Natural killer cell (primary cell): ENCODE results near the gene FAH. TPM values are rescaled to one million over a fixed set of nuclear protein-coding genes. Genes with fewer than 3 reads are reported as not detected.

Experiments
- ATAC-seq, 3 donors: fragments of 150-1000 bp in 2 of 3; fragments of 200-7000 bp in 1 of 3; cut with Tn5 transposase; 1 replicate in 1 of 3; 2 replicates in 2 of 3; pipeline ENCODE4 v1.10.0; 2021; ENCODE audit warnings: mild to moderate bottlenecking in 2 of 3, moderate library complexity in 2 of 3
- DNase-seq, 2 donors: peaks; one replicate each; pipeline versions ENCODE4 v3.0.0 to v3.0.0-alpha.2; 2013 to 2021; ENCODE audit warnings: mixed read lengths in 1 of 2
- H3K27ac ChIP-seq: one replicate; pipeline ENCODE4 v1.5.1; 2013; ENCODE audit warnings: mild to moderate bottlenecking, low read length
- H3K27me3 ChIP-seq: one replicate; pipeline ENCODE4 v1.6.1; 2013; ENCODE audit warnings: low read length; ENCODE audit not compliant: control insufficient read depth, insufficient read depth
- H3K36me3 ChIP-seq: one replicate; pipeline ENCODE4 v1.6.1; 2013; ENCODE audit warnings: low read length; ENCODE audit not compliant: control insufficient read depth, insufficient read depth
- H3K4me1 ChIP-seq: one replicate; pipeline ENCODE4 v1.6.1; 2013; ENCODE audit warnings: low read length; ENCODE audit not compliant: control insufficient read depth, insufficient read depth
- H3K4me3 ChIP-seq: one replicate; pipeline ENCODE4 v1.5.1; 2013; ENCODE audit warnings: low read length
- H3K9me3 ChIP-seq: one replicate; pipeline ENCODE4 v1.6.1; 2013; ENCODE audit warnings: low read length; ENCODE audit not compliant: control insufficient read depth, insufficient read depth
- H3K27ac Mint-ChIP-seq, 2 donors: one replicate each; pipeline ENCODE4 v1.8.0; 2022; ENCODE audit warnings: mild to moderate bottlenecking in 2 of 2, mixed read lengths in 2 of 2, moderate library complexity in 1 of 2
- H3K27me3 Mint-ChIP-seq, 2 donors: one replicate each; pipeline ENCODE4 v1.8.0; 2022; ENCODE audit warnings: low read depth in 2 of 2, mixed read lengths in 2 of 2
- H3K36me3 Mint-ChIP-seq: one replicate; pipeline ENCODE4 v1.8.0; 2022; ENCODE audit warnings: mixed read lengths
- H3K4me1 Mint-ChIP-seq, 2 donors: one replicate each; pipeline ENCODE4 v1.8.0; 2022; ENCODE audit warnings: mixed read lengths in 2 of 2
- H3K4me3 Mint-ChIP-seq: one replicate; pipeline ENCODE4 v1.8.0; 2022; ENCODE audit warnings: mild to moderate bottlenecking, moderate library complexity, mixed read lengths
- H3K9me3 Mint-ChIP-seq, 2 donors: one replicate each; pipeline ENCODE4 v1.8.0; 2022; ENCODE audit warnings: mixed read lengths in 2 of 2
- WGBS: methylation state at CpG from one replicate; pipeline ENCODE4 v1.1.7; 2013; ENCODE audit warnings: missing lambda C conversion rate; ENCODE audit not compliant: insufficient coverage; 5-methylcytosine and 5-hydroxymethylcytosine counted together
- intact Hi-C: fragments of 100-400 bp; cut with micrococcal nuclease; formaldehyde crosslinking; loops from one replicate; pipeline ENCODE4 v1.14.2; 2022
- total RNA-seq, 4 donors: library from RNA; stranded (reverse); fragments of 120-200 nt in 1 of 4; gene quantifications; one replicate each; pipeline versions ENCODE4 v1.2.3 to v1.2.4, GENCODE V29; 2013 to 2022
- TF ChIP-seq, protein P1 (sequence below): fragments of 200-600 bp; IDR thresholded peaks from one replicate; pipeline ENCODE4 v1.8.0; 2022; ENCODE audit warnings: antibody characterized with exemption

Gene FAH
- total RNA-seq, 3 donors from 2014 or later (not counting 1 experiment from before 2014, with no cell fraction given): 12.4 to 14.1 (median 13.5) TPM

DNA sequence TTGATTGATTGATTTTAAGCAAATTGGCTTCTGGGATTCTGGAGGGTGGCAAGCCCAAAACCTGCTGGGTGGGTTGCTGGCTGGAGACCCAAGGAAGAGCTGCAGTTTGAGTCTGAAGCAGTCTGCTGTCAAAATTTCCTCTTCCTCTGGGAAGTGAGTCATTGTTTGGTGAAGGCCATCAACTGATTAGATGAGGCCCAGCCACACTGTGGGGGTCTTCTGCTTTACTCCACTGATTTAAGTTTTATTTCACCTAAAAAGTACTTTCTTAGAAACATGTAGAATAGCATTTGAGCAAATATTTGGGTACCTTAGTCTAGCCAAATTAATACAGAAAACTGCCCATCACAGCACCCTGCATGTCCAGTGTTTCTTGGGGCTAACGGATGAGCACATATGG is 33.8 kb downstream of the FAH start:
- DNase-seq (no peak), ATAC-seq (no peak)
- Histone ChIP-seq H3K9me3 (no peaks in the 10 kb centered on the region), H3K36me3 (no peaks in the 10 kb centered on the region), H3K4me3 (no peak overlapping the region), H3K27me3 (no peaks in the 10 kb centered on the region), H3K27ac (no peak overlapping the region), H3K4me1 (no peaks in the 10 kb centered on the region)
- WGBS: 100% methylated on average over 1 of the region's 1 CpG
- intact Hi-C loops: no loop called here
- no peak overlapping the region for H3K27ac Mint-ChIP-seq
- no peaks in the 10 kb centered on the region for H3K9me3 Mint-ChIP-seq
- no peaks in the 10 kb centered on the region for H3K4me1 Mint-ChIP-seq
- no peaks in the 10 kb centered on the region for H3K27me3 Mint-ChIP-seq
- TF ChIP-seq, protein P1, sequence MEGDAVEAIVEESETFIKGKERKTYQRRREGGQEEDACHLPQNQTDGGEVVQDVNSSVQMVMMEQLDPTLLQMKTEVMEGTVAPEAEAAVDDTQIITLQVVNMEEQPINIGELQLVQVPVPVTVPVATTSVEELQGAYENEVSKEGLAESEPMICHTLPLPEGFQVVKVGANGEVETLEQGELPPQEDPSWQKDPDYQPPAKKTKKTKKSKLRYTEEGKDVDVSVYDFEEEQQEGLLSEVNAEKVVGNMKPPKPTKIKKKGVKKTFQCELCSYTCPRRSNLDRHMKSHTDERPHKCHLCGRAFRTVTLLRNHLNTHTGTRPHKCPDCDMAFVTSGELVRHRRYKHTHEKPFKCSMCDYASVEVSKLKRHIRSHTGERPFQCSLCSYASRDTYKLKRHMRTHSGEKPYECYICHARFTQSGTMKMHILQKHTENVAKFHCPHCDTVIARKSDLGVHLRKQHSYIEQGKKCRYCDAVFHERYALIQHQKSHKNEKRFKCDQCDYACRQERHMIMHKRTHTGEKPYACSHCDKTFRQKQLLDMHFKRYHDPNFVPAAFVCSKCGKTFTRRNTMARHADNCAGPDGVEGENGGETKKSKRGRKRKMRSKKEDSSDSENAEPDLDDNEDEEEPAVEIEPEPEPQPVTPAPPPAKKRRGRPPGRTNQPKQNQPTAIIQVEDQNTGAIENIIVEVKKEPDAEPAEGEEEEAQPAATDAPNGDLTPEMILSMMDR: no peak
- no peak overlapping the region for H3K4me3 Mint-ChIP-seq
- no peaks in the 10 kb centered on the region for H3K36me3 Mint-ChIP-seq

DNA sequence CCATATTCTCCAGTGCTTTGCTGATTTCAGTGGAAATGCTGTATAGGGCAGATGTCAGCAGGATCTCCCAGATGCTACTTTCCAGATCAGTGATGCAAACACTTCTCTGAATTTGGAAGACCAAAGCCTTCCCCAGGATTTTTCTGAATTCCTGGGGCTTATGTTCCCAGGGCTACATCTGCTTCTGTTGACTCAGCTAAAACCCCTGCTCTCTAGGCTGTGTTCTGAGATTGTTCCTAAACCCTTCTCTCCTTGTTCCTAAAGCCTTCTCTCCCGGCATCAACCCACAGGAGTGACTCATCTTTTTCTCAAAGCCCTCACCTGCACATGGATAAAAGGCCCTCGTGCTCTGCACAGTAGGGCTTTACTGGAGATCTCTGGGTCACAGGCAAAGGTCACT is 35.5 kb downstream of the FAH start:
- no peak overlapping the region for H3K4me3 ChIP-seq
- H3K36me3 ChIP-seq: no peaks in the 10 kb centered on the region
- H3K9me3 Mint-ChIP-seq: no peaks in the 10 kb centered on the region
- TF ChIP-seq, protein P1: no peak
- H3K4me1 ChIP-seq: no peaks in the 10 kb centered on the region
- no peaks in the 10 kb centered on the region for H3K9me3 ChIP-seq
- intact Hi-C loops: no loop called here
- ATAC-seq: no peak
- 87% methylated on average over 2 of the region's 2 CpGs for WGBS
- H3K27ac Mint-ChIP-seq: no peak overlapping the region
- H3K27ac ChIP-seq: no peak overlapping the region
- no peak overlapping the region for H3K4me3 Mint-ChIP-seq
- H3K4me1 Mint-ChIP-seq: no peaks in the 10 kb centered on the region
- H3K27me3 Mint-ChIP-seq: no peaks in the 10 kb centered on the region
- no peaks in the 10 kb centered on the region for H3K36me3 Mint-ChIP-seq
- no peaks in the 10 kb centered on the region for H3K27me3 ChIP-seq
- DNase-seq: no peak

DNA sequence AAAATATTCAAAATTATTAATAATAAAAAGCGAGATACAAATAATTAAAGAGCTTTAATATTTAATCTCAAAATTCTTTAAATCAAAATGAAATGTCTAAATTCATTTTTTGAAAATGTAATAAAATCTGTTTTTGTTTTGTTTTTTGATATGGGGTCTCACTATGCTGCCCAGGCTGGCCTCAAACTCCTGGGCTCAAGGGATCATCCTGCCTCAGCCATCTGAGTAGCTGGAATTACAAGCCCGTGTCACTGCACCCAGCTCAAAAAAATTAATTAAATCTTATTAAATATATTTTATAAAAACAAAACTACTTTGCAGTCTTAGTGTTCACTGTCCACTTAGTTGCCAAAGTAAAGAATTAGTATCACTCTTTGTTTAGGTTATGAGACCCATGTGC is 38.4 kb downstream of the FAH start:
- no peak overlapping the region for H3K4me3 Mint-ChIP-seq
- intact Hi-C loops: no loop called here
- H3K9me3 ChIP-seq: no peaks in the 10 kb centered on the region
- H3K4me1 ChIP-seq: no peaks in the 10 kb centered on the region
- H3K27ac ChIP-seq: no peak overlapping the region
- DNase-seq: no peak
- H3K4me3 ChIP-seq: no peak overlapping the region
- TF ChIP-seq, protein P1: no peak
- ATAC-seq: no peak
- no peaks in the 10 kb centered on the region for H3K36me3 Mint-ChIP-seq
- WGBS: no CpG with 5 or more reads among the region's 2 CpGs
- no peak overlapping the region for H3K27ac Mint-ChIP-seq
- no peaks in the 10 kb centered on the region for H3K9me3 Mint-ChIP-seq
- no peaks in the 10 kb centered on the region for H3K27me3 ChIP-seq
- H3K36me3 ChIP-seq: no peaks in the 10 kb centered on the region
- H3K27me3 Mint-ChIP-seq: no peaks in the 10 kb centered on the region
- no peaks in the 10 kb centered on the region for H3K4me1 Mint-ChIP-seq

DNA sequence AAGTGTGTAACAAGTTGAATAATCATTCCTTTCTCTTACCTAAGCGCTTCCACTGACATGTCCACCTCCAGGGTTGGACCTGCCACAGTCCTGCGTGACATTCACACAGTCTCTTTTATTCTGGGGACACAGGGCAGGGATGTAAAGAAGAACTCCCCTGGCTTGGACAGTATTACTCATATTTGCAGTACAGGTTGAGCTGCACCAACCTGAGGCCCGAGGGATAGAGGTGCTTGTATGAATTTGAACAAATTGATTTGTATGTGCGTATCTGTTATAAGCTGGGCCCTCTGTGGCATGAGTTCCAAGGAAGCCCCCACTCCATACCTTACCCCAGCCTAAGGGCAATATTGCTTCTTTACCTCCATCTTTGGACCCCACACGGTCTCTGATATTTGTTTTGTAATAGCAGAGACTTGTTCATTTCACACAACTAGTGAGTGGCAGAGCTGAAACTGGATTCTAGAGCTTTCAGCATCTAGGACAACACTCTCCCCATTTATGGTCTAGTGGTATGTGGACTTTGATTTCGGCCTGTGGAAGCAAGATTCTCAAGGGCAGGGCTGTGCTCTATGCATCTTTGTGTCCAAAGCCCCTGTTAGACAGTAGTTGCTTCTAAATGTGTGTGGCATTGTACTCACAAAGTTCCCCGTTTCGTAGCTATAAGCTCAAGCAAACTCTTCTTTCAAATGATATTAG is 39.2 kb downstream of the FAH start:
- intact Hi-C loops: no loop called here
- TF ChIP-seq, protein P1: no peak
- Mint-ChIP-seq H3K4me1 (no peaks in the 10 kb centered on the region), H3K9me3 (no peaks in the 10 kb centered on the region), H3K36me3 (no peaks in the 10 kb centered on the region), H3K27ac (no peak overlapping the region), H3K4me3 (no peak overlapping the region), H3K27me3 (no peaks in the 10 kb centered on the region)
- Histone ChIP-seq H3K9me3 (no peaks in the 10 kb centered on the region), H3K27ac (no peak overlapping the region), H3K36me3 (no peaks in the 10 kb centered on the region), H3K4me1 (no peaks in the 10 kb centered on the region), H3K4me3 (no peak overlapping the region), H3K27me3 (no peaks in the 10 kb centered on the region)
- no peak for ATAC-seq
- DNase-seq: no peak
- 92% methylated on average over 7 of the region's 8 CpGs for WGBS
